ENCODE measurements around the gene TOX2.

Gene TOX2

DNA sequence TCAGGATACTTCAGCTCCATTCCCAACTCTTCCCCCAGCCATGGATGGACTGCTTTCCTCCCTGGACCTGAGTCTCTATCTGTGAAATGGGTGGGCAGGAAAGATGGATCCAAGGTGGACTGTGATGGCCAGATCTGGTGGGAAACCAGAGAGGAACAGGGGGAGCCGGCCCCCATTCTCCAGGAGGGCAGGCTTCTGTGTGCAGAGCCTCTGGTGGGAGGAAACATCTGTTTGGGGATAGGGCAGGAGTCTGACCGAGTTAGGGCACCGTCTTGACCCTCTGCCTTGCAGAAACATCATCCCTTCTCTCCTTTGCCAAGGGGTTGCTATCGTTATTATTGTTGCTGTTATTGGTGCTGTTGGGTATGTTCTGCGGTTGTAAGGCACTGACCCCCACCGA is 91.5 kb downstream of the TOX2 start:
- DNase-seq: no peak

DNA sequence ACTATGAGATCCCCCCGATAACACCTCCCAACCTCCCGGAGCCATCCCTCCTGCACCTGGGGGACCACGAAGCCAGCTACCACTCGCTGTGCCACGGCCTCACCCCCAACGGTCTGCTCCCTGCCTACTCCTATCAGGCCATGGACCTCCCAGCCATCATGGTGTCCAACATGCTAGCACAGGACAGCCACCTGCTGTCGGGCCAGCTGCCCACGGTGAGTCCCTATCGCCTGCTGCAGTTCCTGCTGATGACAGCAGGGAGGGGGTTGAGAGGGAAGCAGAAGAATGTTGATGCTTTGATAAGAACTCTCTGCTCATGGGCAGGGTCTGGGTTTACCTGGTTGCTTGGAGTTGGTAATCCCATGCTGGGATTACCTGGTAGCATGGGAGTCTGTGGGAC is 91.9 kb downstream of the TOX2 start:
- DNase-seq: no peak

DNA sequence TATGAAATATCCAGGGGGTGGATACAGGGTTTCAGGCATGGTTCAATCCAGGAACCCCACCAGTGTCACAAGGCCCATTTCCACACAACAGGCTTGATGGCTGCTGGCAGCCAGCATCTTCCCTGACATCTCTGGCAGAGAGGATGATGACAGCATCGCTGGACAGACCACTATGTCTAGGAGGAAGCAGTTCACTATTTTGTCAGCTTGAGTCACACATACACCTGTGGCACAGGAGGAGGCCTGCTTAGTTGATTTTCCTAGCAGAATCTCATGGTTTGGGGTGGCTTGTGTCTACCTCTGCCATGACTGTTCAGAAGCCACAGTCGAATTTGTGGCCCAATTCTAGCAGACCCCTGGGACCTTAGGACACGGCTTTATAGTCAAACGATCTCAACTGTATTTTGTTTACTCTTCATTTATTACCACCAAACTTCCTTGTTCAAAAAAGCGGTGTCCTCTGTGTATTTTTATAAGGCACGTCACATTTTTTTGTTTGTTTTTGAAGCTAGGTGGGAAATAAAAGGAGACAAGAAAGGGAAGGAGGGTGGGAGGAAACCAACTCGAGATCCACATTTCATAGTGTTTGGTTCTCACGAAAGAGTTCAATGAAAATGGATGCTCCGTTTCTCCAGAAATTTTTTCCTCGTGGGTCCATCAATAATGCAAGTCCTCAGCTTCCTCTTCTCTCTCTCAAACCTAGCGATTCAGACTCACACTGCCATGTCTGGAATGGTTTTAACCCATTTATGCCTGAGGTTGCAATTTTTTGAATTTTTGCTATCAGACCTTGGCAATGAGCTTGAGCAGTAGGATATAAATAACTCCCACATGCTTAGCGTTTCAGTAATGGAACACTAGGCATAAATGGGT is 94.4 kb downstream of the TOX2 start:
- DNase-seq: no peak

DNA sequence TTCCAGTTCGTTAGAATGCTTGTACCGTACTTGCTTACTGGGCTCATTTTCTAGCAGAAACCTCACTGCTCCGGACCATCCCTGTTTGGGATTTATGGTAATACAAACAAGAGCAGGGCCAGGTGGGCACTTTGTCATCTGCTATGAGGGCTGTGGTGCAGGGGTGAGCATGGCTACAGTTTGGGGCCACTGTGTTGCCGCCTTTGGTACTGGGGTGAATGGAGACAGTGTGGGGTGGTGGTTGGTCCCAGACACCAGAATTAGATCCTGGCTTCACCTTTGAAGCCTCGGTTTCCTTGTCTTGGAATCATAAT is 95.0 kb downstream of the TOX2 start:
- no peak for DNase-seq

DNA sequence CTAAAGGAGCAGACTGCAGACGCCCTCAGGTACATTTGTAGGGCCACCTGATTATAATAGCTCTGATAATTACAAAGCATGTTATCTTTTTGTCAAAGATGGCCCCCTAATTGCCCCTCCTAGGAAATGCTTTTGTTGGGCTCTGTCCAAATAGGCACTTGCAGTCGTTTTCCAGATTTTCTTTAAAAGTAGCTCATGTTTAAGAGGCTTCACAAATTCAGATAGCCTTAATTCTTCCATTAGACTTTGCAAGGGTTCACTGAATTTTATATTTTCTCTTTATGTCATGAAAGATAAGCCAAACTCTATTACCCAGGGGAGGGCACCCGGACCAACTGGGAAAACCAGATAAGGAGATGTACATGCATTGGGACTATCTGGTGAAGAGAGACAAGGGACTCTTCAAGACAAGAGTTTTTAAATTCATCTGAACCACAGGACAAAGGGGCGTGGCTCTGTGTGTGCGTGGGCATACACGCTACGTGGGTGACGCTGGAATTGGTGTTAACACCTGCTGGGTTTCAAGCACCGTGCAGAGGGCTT is 95.6 kb downstream of the TOX2 start:
- no peak for DNase-seq

DNA sequence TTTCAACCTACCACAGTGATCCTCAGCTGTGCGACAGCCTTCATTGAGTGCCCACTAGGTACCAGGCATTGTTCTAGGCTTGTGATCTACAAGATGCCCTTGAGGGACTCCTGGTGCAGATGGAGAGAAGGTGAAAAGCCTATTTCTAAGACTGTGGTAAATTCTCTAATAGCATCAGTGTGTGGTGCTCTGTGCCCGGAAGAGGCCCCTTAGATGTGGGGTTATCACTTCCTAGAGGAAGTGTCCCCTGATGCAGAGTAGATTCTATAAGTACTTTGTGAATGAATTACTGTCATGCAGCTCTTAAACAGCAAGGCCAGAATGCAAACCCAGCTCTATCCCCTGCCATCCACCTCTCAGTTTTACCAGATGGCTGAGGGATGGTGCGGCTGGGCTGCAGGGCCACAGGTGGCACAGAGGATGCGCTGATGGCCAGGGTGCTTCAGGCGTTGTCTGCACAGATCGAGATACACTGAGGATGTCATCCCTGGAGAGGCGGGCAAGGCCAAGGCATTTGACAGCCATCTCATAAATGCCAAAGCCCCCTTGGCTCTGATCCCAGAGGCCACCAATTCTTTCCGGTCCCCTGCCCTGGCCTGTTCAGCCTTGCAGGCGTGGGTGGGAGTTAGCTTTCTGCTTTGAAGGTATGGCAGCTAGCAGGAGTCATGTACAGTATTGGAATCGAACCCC is 96.7 kb downstream of the TOX2 start:
- DNase-seq: no peak

DNA sequence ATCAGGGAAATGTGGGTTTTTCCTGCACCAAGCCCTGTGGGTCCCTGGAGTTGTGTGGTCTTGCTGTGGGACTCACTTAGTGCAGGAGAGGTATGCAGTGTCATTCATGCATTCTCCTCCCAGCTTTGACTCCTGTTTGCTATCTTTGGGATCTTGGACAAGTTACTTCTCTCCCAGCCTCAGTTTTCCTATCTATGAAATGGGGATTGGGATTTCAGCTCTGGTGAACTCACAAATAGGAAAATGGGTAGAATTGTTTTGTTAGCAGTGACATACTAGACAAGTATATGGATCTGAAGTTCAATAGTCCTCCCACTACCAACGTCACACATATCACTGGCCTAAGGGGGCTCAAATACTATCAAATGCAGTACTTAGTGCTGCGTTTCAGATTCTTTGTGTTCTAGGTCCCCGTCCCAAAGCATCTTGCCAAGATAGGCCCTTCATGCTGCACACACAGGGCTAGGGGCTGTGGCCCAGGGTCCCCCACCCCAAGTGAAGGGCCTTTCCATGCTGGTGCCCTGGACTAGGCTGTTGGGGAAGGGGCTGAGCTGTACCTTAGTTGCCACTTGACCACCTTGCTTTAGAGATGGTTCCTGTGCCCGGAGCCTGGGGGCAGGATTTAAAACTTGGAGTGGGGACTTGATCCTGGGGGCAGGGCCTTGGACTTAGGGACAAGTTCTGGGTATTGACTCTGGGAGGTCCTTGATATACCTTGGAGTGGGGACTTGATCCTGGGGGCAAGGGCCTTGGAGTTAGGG is 98.0 kb downstream of the TOX2 start:
- DNase-seq: no peak

DNA sequence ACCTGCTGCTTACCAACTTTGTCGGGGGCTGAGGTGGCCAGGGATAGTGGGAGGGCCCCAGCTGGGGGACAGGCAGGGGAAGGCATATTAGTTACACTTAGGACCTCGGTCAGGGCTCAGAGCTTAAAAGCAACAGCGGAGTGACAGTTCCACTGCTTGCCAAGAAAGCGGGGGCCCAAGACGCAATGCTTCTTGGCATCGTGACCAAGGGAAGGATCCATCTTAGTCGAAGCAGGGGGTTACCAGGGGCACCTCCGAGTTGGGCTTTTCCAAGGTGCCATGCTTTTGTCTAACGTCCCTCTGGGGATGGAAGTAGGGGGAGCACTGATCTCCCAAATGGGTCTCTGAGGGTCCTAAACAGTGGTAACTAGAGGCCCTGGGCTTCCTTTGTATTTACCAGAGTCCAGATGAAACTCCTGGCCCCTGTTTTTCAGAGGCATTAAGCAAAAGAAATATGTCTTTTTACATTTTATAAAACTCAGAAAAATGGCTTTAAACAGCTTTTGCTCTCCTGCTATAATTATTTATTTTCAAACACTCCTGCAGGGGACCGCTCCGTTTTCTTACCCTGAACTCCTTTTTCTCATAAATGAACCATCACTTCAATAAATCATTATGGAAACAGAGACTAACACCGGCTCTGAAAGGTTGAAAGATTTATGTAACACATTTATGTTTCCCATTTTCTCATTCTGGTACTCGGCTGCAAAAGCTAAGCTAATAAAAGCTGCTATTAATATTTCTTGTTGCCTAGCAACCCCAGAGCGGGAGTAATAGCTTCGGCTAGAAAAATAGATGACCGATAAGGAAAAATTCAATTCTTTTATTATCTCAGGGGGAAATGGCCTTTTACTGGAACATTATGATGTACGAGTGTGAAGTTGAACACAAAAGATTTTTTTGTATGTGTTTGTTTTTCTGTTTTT is 100.4 kb downstream of the TOX2 start:
- DNase-seq: peak; percentile 39

DNA sequence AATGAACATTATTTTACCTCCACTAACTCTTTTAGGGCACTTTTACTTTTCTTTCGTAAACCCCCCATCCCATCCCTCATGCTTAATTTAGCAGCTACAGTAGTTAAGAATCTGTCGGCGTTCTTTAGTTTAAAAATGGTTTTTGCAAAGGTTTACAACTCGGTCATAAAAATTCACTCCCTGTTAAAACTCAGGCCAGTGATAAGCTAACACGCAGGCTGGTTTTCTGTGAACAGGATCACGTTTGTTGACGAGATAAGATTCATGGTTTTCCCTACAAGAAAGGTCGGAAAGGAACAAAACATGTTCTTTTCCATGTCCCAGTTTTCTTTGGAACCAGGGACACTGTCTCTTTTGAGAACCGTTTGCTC is 101.1 kb downstream of the TOX2 start:
- DNase-seq: no peak

DNA sequence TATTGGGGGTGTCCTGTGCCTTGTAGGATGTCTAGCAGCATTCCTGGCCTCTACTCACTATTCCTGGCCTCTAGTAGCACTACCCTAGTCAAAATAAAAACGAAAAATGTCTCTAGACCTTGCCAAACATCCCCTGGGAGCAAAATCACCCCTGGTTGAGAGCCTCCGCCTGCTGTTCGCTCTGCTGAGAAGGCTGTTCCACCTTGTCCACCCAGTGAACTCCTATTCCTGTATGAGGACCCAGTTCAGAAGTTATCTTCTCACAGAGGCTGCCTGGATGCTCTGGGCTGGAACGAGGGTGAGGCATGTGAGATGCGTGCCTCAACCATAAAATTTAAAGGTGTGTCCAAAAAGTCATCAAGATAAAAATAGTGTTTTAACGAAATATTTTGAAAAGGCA is 101.9 kb downstream of the TOX2 start:
- DNase-seq: no peak

DNA sequence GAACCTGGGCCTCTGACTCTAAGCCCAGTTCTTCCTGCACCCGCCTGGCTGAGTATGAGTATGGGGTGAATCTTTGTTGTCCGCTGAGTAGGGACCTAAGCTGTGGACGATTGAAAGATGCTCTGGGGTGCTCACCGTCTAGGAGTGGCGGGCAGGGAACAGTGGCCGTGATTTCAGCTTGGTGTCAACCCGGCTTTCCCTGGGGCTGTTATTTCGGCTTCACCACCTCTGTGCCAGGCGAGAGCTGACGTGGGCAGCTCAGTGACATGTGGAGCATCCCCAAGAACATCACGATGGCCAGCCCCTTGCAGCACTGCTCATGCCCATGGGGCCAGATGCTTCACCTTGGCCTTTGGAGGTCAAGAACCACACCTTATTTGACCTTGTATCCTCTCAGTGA is 102.6 kb downstream of the TOX2 start:
- no peak for DNase-seq

DNA sequence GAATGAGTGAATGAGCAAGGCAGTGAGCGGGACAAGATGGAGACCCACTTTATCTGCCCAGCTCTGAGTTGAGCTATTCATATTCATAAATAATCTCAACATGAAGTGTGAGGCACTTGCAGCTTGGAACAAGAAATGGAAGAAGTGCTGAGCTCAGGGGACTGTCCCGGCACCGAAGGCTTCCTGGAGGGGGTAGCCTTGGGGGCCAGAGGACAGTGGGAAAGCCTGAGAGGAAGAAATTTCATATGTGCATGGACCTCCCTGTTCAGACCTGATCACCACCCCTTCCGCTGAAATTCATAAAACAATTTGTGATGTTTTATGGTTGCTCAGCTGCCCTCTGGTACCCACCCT is 103.2 kb downstream of the TOX2 start:
- DNase-seq: no peak

DNA sequence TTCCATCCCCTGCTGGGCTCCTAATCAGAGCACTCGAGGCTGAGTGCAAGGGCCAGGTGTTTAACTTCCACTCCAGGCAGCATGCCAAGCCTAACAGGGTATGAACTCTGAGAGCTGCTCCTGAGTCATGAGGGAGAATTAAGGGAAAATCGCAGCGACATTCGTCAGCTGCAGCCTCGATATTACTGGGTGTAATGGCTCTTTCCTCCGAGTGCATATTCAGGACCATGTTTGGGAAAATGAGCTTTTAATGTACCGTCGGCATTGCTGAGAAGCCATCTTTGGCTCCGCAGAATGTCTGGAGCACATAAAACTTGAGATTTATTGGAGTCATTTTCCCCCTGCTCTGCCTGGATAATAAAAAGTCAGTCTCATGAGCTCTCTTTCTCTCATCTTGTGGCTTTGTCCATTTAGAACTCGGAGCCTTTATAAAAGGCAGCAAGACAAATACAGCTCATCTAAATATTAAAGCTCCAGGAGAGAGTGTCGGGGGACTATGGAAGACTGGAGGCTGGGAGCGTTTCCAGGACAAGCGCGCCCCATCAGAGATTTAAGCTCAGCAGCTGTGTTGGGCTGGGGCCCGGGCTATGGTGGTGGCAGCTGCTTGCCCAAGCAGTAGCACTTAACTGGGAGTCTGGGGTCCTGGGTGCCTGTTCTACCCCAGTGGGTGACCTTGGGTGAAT is 103.7 kb downstream of the TOX2 start:
- peak; percentile 76 for DNase-seq

DNA sequence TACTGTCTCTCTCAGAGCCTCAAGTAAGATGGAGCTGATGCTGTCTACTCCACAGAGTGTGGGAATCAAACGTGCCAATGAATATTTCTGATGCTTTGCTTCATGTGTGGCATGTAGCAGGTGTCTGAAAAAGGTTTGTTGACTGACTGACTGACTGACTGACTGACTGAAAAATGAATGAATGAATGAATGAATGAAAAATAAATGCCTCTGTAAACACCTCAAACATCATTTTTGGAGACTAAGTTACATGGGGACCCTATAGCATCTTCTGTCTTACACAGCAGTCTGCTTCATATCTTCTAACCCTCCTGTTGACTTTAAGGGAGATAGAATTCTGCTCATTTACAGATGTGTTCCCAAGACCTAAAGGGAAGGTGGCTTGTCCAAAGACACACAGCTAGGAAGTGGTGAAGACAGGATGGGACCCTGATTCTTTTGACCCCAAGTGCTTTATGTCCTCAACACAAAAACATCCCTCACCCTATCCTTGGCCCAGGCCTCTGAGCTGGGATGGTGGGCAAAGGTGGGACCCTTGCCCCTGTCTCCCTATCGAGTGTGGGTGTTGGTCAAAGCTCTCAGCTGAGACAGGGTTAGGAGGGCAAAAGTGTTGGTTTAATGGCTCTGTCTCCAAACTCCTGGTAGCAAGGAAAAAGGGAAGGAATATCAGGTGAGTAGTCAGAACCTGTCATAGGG is 104.4 kb downstream of the TOX2 start:
- no peak for DNase-seq

DNA sequence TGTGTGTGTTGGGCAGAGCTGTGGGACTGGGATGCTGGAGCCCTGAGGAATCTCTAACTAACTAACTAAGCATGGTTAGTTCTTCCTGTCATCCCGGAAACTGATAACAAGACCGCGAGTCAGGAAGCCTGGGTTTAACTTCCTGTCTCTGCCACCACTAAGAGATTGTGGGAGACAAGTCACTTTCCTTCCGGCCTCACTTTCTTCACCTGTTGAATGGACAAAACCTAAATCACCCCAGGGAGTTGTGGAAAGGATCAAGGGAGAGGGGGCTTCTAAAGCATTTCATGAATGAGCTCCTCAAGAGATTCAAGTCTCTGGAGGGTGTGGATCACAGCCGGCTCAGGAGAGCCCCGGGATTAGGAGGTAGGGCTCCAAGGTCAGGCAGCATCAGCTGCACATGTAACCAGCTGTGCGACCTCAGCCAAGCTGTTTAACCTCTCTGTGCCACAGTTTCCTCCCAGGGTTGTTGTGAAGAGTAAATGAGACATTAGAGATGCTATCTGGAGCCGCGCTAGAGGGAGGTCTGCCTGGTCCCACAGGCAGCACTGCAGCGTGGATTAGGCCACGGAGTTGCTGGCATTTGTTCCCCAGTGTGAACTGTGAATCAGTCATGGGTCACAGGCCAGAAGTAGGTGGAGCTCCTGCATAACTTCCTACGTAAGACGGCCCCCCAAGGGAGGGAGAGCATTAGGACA is 105.1 kb downstream of the TOX2 start:
- DNase-seq: no peak

DNA sequence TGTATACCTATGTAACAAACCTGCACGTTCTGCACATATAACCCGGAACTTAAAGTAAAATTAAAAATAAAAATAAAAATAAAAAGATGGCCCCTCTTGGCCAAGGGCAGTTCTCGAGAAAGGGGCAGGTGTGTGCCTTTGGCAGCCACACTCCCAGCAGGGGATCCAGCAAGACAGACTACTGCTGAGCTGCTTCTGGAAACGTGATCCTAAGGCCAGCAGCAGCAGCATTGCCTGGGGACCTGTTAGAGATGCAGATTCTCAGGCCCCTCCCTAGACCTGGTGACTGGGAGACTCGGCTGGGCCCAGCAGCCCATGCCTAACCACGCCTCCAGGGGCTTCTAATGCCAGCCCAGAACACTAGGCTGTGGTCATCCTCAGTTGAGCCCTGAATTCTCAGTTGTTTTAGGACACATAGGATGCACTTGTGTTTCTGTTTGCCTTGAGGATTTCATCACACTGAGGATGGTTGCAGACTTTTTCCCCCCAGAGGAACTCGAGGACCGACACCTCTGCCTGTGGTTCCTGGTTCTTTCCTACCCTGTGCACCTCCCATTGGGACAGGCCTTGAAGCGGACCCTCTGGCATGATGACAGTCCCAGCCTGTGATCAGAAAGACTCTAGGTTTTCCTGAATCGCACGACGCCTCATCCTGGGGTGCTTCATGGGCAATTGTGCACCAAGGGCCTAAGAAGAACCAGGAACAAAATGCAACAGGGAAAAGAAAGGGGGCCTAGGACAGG is 105.9 kb downstream of the TOX2 start:
- no peak for DNase-seq

DNA sequence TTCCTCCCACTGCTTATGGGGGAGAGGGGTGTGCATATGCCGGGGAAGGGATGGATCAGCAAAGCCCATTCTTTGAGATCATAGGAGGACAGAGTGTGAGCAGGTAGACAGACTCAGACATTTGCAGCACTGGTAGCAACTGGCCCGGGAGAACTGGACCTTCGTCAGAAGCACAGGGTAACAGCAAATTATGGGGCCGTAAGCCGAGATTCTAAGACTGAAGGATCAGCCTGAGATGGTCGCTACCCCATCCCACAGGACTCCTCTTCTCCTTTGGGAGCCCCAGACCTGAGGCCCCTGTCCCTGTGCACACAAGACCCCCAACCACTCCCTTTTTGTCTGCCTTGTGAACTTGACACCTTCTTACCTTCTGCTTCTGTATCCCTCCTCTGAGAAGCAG is 106.5 kb downstream of the TOX2 start:
- DNase-seq: no peak

DNA sequence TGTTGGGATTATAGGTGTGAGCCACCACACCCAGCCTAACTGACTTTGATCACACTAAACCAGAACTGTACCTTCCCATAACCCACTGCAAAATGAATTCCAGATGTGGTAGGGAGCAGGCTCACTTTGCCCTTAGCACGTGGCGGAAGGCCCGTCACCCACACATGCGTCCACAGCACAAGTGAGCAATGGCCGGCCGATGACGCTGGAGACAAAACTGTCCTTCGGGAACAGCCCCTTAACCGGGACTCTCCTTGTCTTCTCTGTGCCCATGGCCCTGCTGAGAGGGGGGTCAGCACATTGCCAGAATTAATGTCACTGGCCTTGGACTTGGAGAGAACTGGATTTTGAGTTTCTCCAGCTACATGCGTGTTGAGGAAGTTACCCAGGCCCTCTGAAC is 107.2 kb downstream of the TOX2 start:
- DNase-seq: no peak

DNA sequence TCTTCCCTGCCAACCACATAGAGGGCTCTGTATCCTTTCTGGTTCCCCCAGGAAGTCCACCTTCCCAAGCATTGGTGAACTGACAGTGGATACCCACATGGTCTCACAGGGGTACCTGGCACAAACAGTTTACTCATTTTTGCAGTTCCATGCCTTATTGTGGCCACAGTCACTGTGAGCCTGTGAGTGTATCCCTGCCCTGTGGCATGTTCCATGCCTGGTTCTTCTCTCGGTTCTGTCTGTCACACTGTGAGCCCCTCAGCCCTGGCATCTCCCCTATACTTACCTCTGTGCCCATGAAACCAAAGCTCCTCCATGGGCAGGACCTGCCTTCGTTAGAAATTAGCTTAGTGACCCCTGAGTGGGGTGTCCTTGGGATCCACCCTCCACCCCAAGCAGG is 107.8 kb downstream of the TOX2 start:
- no peak for DNase-seq

Data from femur (tissue), 1 donor.